Measurements from ENCODE around the gene SENP1.

Gene SENP1

GRCh38 chr12:48104531-48104930, 1.3 kb downstream of the SENP1 start:
- Histone ChIP-seq H3K27me3 (replicated peaks in 2 of 5; ENCODE audit: control insufficient read depth in 4 of 5, insufficient read depth in 5 of 5, low read length in 4 of 5) (no peaks in the 10 kb centered on the region), H3K27ac (ENCODE audit: insufficient read depth in 1 of 2, low read depth in 1 of 2, low read length in 2 of 2, poor library complexity in 1 of 2, severe bottlenecking in 2 of 2) (peak overlapping the region in 1 of 2 experiments; percentile 99), H3K36me3 (ENCODE audit: control insufficient read depth in 4 of 4, insufficient read depth in 4 of 4, low read length in 3 of 4) (peaks cover 0 to under 1% (median 0%) of the 10 kb centered on the region in 4 experiments), H3K4me3 (ENCODE audit: control insufficient read depth in 1 of 7, extremely low read depth in 1 of 7, insufficient read depth in 4 of 7, low read depth in 2 of 7, low read length in 6 of 7) (peak overlapping the region in 5 of 7 experiments; percentile 84 to 96 (median 90)), H3K4me1 (ENCODE audit: control extremely low read depth in 1 of 4, control insufficient read depth in 4 of 4, insufficient read depth in 4 of 4, low read length in 3 of 4) (peaks cover 7 to 21% (median 19%) of the 10 kb centered on the region in 4 experiments), H3K9me3 (ENCODE audit: control extremely low read depth in 1 of 5, control insufficient read depth in 4 of 5, insufficient read depth in 2 of 5, low read depth in 1 of 5, low read length in 4 of 5) (no peaks in the 10 kb centered on the region)
- CTCF ChIA-PET: interaction anchor here (1.0 to 1.5 kb wide), 2 partner anchors 12 to 55 kb away, joined by 3 read pairs; no protein-coding TSS in a partner anchor
- POLR2A ChIA-PET: no interaction called here
- DNase-seq: no peak
- 100% methylated on average over 3 of the region's 4 CpGs for WGBS (ENCODE audit: insufficient coverage)

- no peak overlapping the region for H3K4me3 ChIP-seq (ENCODE audit: control insufficient read depth in 1 of 7, extremely low read depth in 1 of 7, insufficient read depth in 4 of 7, low read depth in 2 of 7, low read length in 6 of 7)
- POLR2A ChIA-PET: no interaction called here
- peaks cover 11 to 58% (median 36%) of the 10 kb centered on the region in 4 experiments for H3K36me3 ChIP-seq (ENCODE audit: control insufficient read depth in 4 of 4, insufficient read depth in 4 of 4, low read length in 3 of 4)
Observed at GRCh38 chr12:48092611-48093010, 13.3 kb downstream of the SENP1 start.

GRCh38 chr12:48086327-48086726, 19.6 kb downstream of the SENP1 start:
- H3K36me3 ChIP-seq (ENCODE audit: control insufficient read depth in 4 of 4, insufficient read depth in 4 of 4, low read length in 3 of 4): peaks cover 8 to 56% (median 37%) of the 10 kb centered on the region in 4 experiments
- CTCF ChIA-PET: interaction anchor here (1.1 to 6.5 kb wide), 5 partner anchors 38 to 90 kb away, joined by 3 to 57 read pairs (median 3); no protein-coding TSS in a partner anchor

More at GRCh38 chr12:48092611-48093010, 13.3 kb downstream of the SENP1 start:
- no peak overlapping the region for H3K27ac ChIP-seq (ENCODE audit: insufficient read depth in 1 of 2, low read depth in 1 of 2, low read length in 2 of 2, poor library complexity in 1 of 2, severe bottlenecking in 2 of 2)
- no CpG with 5 or more reads among the region's 1 CpG for WGBS (ENCODE audit: insufficient coverage)
- no peaks in the 10 kb centered on the region for H3K4me1 ChIP-seq (ENCODE audit: control extremely low read depth in 1 of 4, control insufficient read depth in 4 of 4, insufficient read depth in 4 of 4, low read length in 3 of 4)
- H3K27me3 ChIP-seq (replicated peaks in 2 of 5; ENCODE audit: control insufficient read depth in 4 of 5, insufficient read depth in 5 of 5, low read length in 4 of 5): no peaks in the 10 kb centered on the region
- H3K9me3 ChIP-seq (ENCODE audit: control extremely low read depth in 1 of 5, control insufficient read depth in 4 of 5, insufficient read depth in 2 of 5, low read depth in 1 of 5, low read length in 4 of 5): no peaks in the 10 kb centered on the region
- CTCF ChIA-PET: interaction anchor here (0.9 to 1.4 kb wide), 5 partner anchors 8 to 64 kb away, joined by 3 to 5 read pairs (median 3); partner anchors contain the start of gene ASB8
- no peak for DNase-seq

GRCh38 chr12:48084841-48085460, 20.9 kb downstream of the SENP1 start:
- Histone ChIP-seq H3K27ac (ENCODE audit: insufficient read depth in 1 of 2, low read depth in 1 of 2, low read length in 2 of 2, poor library complexity in 1 of 2, severe bottlenecking in 2 of 2) (no peak overlapping the region), H3K4me3 (ENCODE audit: control insufficient read depth in 1 of 7, extremely low read depth in 1 of 7, insufficient read depth in 4 of 7, low read depth in 2 of 7, low read length in 6 of 7) (no peak overlapping the region), H3K9me3 (ENCODE audit: control extremely low read depth in 1 of 5, control insufficient read depth in 4 of 5, insufficient read depth in 2 of 5, low read depth in 1 of 5, low read length in 4 of 5) (no peaks in the 10 kb centered on the region), H3K27me3 (replicated peaks in 2 of 5; ENCODE audit: control insufficient read depth in 4 of 5, insufficient read depth in 5 of 5, low read length in 4 of 5) (no peaks in the 10 kb centered on the region), H3K36me3 (ENCODE audit: control insufficient read depth in 4 of 4, insufficient read depth in 4 of 4, low read length in 3 of 4) (peaks cover 10 to 56% (median 40%) of the 10 kb centered on the region in 4 experiments), H3K4me1 (ENCODE audit: control extremely low read depth in 1 of 4, control insufficient read depth in 4 of 4, insufficient read depth in 4 of 4, low read length in 3 of 4) (no peaks in the 10 kb centered on the region)
- no peak for DNase-seq
- ChIA-PET POLR2A (interaction anchor here (0.9 kb wide), 1 partner anchor 72 kb away, joined by 3 read pairs; the partner anchor contains the start of gene ASB8), CTCF (interaction anchor here (0.7 to 6.5 kb wide), 17 partner anchors 8 to 371 kb away, joined by 3 to 57 read pairs (median 4); partner anchors contain the start of gene SENP1)
- 89% methylated on average over 12 of the region's 12 CpGs for WGBS (ENCODE audit: insufficient coverage)

More at GRCh38 chr12:48086327-48086726, 19.6 kb downstream of the SENP1 start:
- H3K27ac ChIP-seq (ENCODE audit: insufficient read depth in 1 of 2, low read depth in 1 of 2, low read length in 2 of 2, poor library complexity in 1 of 2, severe bottlenecking in 2 of 2): no peak overlapping the region
- H3K4me1 ChIP-seq (ENCODE audit: control extremely low read depth in 1 of 4, control insufficient read depth in 4 of 4, insufficient read depth in 4 of 4, low read length in 3 of 4): no peaks in the 10 kb centered on the region
- DNase-seq: no peak
- H3K27me3 ChIP-seq (replicated peaks in 2 of 5; ENCODE audit: control insufficient read depth in 4 of 5, insufficient read depth in 5 of 5, low read length in 4 of 5): no peaks in the 10 kb centered on the region
- no peaks in the 10 kb centered on the region for H3K9me3 ChIP-seq (ENCODE audit: control extremely low read depth in 1 of 5, control insufficient read depth in 4 of 5, insufficient read depth in 2 of 5, low read depth in 1 of 5, low read length in 4 of 5)
- 100% methylated on average over 1 of the region's 3 CpGs for WGBS (ENCODE audit: insufficient coverage)
- H3K4me3 ChIP-seq (ENCODE audit: control insufficient read depth in 1 of 7, extremely low read depth in 1 of 7, insufficient read depth in 4 of 7, low read depth in 2 of 7, low read length in 6 of 7): no peak overlapping the region
- POLR2A ChIA-PET: no interaction called here

GRCh38 chr12:48084066-48084465, 21.8 kb downstream of the SENP1 start:
- no peaks in the 10 kb centered on the region for H3K4me1 ChIP-seq (ENCODE audit: control extremely low read depth in 1 of 4, control insufficient read depth in 4 of 4, insufficient read depth in 4 of 4, low read length in 3 of 4)
- POLR2A ChIA-PET: interaction anchor here (0.6 to 0.9 kb wide), 2 partner anchors 73 to 261 kb away, joined by 3 to 4 read pairs; partner anchors contain the start of gene ASB8
- H3K27me3 ChIP-seq (replicated peaks in 2 of 5; ENCODE audit: control insufficient read depth in 4 of 5, insufficient read depth in 5 of 5, low read length in 4 of 5): no peaks in the 10 kb centered on the region
- peak; percentile 47 to 67 (median 67) for DNase-seq
- H3K36me3 ChIP-seq (ENCODE audit: control insufficient read depth in 4 of 4, insufficient read depth in 4 of 4, low read length in 3 of 4): peaks cover 8 to 51% (median 38%) of the 10 kb centered on the region in 4 experiments
- CTCF ChIA-PET: interaction anchor here (0.7 to 6.5 kb wide), 12 partner anchors 9 to 540 kb away, joined by 3 to 57 read pairs (median 5); partner anchors contain the start of gene SENP1
- H3K4me3 ChIP-seq (ENCODE audit: control insufficient read depth in 1 of 7, extremely low read depth in 1 of 7, insufficient read depth in 4 of 7, low read depth in 2 of 7, low read length in 6 of 7): no peak overlapping the region
- no peak overlapping the region for H3K27ac ChIP-seq (ENCODE audit: insufficient read depth in 1 of 2, low read depth in 1 of 2, low read length in 2 of 2, poor library complexity in 1 of 2, severe bottlenecking in 2 of 2)
- no peaks in the 10 kb centered on the region for H3K9me3 ChIP-seq (ENCODE audit: control extremely low read depth in 1 of 5, control insufficient read depth in 4 of 5, insufficient read depth in 2 of 5, low read depth in 1 of 5, low read length in 4 of 5)
- no CpG with 5 or more reads among the region's 1 CpG for WGBS (ENCODE audit: insufficient coverage)

GRCh38 chr12:48080821-48081220, 25.1 kb downstream of the SENP1 start:
- DNase-seq: no peak
- no peaks in the 10 kb centered on the region for H3K4me1 ChIP-seq (ENCODE audit: control extremely low read depth in 1 of 4, control insufficient read depth in 4 of 4, insufficient read depth in 4 of 4, low read length in 3 of 4)
- no peaks in the 10 kb centered on the region for H3K27me3 ChIP-seq (replicated peaks in 2 of 5; ENCODE audit: control insufficient read depth in 4 of 5, insufficient read depth in 5 of 5, low read length in 4 of 5)
- no CpG with 5 or more reads among the region's 3 CpGs for WGBS (ENCODE audit: insufficient coverage)
- H3K9me3 ChIP-seq (ENCODE audit: control extremely low read depth in 1 of 5, control insufficient read depth in 4 of 5, insufficient read depth in 2 of 5, low read depth in 1 of 5, low read length in 4 of 5): peaks cover 0 to 2% (median 0%) of the 10 kb centered on the region in 5 experiments
- H3K27ac ChIP-seq (ENCODE audit: insufficient read depth in 1 of 2, low read depth in 1 of 2, low read length in 2 of 2, poor library complexity in 1 of 2, severe bottlenecking in 2 of 2): no peak overlapping the region
- H3K36me3 ChIP-seq (ENCODE audit: control insufficient read depth in 4 of 4, insufficient read depth in 4 of 4, low read length in 3 of 4): peaks cover 7 to 40% (median 29%) of the 10 kb centered on the region in 4 experiments
- ChIA-PET CTCF (interaction anchor here (1.1 to 6.5 kb wide), 3 partner anchors 8 to 84 kb away, joined by 3 to 57 read pairs (median 3); no protein-coding TSS in a partner anchor), POLR2A (interaction anchor here (0.7 kb wide), 1 partner anchor 21 kb away, joined by 3 read pairs; no protein-coding TSS in a partner anchor)
- no peak overlapping the region for H3K4me3 ChIP-seq (ENCODE audit: control insufficient read depth in 1 of 7, extremely low read depth in 1 of 7, insufficient read depth in 4 of 7, low read depth in 2 of 7, low read length in 6 of 7)

- Histone ChIP-seq H3K9me3 (ENCODE audit: control extremely low read depth in 1 of 5, control insufficient read depth in 4 of 5, insufficient read depth in 2 of 5, low read depth in 1 of 5, low read length in 4 of 5) (peaks cover 0 to 2% (median 0%) of the 10 kb centered on the region in 5 experiments), H3K36me3 (ENCODE audit: control insufficient read depth in 4 of 4, insufficient read depth in 4 of 4, low read length in 3 of 4) (peaks cover 7 to 39% (median 26%) of the 10 kb centered on the region in 4 experiments), H3K4me3 (ENCODE audit: control insufficient read depth in 1 of 7, extremely low read depth in 1 of 7, insufficient read depth in 4 of 7, low read depth in 2 of 7, low read length in 6 of 7) (no peak overlapping the region), H3K4me1 (ENCODE audit: control extremely low read depth in 1 of 4, control insufficient read depth in 4 of 4, insufficient read depth in 4 of 4, low read length in 3 of 4) (no peaks in the 10 kb centered on the region), H3K27ac (ENCODE audit: insufficient read depth in 1 of 2, low read depth in 1 of 2, low read length in 2 of 2, poor library complexity in 1 of 2, severe bottlenecking in 2 of 2) (no peak overlapping the region), H3K27me3 (replicated peaks in 2 of 5; ENCODE audit: control insufficient read depth in 4 of 5, insufficient read depth in 5 of 5, low read length in 4 of 5) (no peaks in the 10 kb centered on the region)
- WGBS (ENCODE audit: insufficient coverage): 100% methylated on average over 1 of the region's 5 CpGs
- ChIA-PET POLR2A (no interaction called here), CTCF (interaction anchor here (1.1 to 6.5 kb wide), 2 partner anchors 9 to 85 kb away, joined by 3 to 57 read pairs; no protein-coding TSS in a partner anchor)
- no peak for DNase-seq
Observed at GRCh38 chr12:48080285-48080684, 25.6 kb downstream of the SENP1 start.
